NCI-H2081 (cell line): ENCODE measurements around the gene SLC27A6.
"Not testable (repeated sequence)": the region's sequence is repeated elsewhere in the genome, so short reads cannot be mapped to it uniquely, and the experiment has no call there.

Experiments used
- DNase-seq, 2 experiments: peaks; one replicate each; lab custom pipeline; 2025; lab: John Stamatoyannopoulos, UW

The SLC27A6 gene

DNA sequence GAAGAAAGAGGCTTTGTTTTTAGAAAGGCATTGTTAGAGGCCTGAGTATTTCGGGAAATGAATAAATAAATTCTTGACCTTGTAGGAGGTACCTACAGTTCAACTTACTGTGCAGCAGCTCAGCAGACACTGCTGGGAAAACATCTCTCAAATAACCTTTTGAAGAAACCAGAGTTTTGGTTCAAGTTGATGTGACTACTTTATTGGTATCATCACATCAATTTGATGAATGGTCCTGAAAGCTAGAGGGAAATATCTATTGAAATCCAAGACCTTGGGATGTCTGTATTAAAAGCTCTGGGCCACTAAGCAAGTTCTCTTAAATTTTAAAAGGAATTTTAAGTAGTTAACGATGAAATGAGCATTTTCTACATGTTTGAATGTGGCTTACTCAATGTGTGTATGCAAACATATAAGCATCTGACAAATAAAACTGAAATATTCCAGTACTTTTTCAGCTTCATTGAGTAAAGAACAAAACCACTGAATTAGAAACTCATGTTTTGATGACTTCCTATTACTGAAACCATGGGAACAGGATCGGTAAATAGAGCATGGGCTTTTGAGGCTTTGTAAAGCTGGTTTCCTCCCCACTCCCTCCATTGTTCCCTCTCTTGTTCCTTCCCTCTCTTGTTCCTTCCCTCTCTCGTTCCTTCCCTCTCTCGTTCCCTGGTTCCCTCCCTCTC lies 36.7 kb downstream of the SLC27A6 start:
- peak in 1 of 2 experiments; percentile 1 for DNase-seq

DNA sequence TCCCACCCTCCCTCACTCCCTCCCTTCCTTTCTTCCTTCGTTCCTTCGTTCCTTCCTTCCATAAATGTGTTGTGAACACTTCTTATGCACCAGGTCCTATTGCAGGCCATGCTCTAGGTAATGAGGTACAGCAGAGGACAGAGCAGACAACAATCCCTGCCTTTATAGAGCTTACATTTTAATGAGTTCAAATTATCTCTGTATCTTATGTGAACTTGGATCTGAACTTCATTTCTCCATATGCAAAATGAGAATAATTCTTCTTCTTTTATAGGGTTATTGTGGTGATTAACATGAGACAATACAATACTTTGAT lies 37.2 kb downstream of the SLC27A6 start:
- DNase-seq: no peak

- DNase-seq: no peak
These were observed 37.9 kb downstream of the SLC27A6 start for GRCh38 chr5:129003232-129003631.

DNA sequence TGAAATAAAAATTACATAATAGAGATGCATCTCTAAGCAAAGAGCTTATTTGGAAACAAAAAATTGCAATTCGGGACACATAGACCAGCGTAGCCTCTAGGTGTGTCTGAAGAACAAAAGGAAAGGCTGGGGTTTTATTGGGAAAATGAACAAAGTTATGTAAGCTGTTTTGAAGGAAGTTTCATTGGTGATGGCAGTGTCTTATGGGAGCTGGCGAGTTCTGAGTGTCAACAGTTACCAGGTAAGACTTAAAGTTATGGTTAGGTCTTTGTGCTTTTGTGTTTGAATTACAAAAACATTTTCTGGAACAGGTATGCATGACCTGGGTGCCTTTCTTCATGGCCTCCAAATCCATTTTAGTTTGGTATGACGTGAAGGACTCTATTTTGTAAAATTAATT lies 48.9 kb downstream of the SLC27A6 start:
- no peak for DNase-seq

DNA sequence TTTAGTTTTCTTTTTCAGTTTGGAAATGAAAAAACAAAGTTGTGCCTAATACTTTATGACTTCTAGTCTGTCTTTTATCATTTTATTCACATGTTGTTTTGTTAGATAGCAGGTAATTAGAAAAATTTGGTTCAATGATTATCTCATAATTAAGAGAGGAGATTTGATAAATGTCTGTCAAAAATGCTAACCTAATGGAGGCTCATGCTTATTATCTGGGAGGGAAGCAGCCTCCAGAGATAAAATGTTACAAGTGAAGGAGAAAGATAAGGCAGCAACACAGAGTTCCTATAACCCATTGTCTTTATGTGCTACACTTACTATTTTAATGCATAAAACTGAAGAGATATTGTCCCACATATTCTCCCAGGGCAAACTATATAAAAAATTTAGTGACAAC lies 53.5 kb downstream of the SLC27A6 start:
- no peak for DNase-seq

DNA sequence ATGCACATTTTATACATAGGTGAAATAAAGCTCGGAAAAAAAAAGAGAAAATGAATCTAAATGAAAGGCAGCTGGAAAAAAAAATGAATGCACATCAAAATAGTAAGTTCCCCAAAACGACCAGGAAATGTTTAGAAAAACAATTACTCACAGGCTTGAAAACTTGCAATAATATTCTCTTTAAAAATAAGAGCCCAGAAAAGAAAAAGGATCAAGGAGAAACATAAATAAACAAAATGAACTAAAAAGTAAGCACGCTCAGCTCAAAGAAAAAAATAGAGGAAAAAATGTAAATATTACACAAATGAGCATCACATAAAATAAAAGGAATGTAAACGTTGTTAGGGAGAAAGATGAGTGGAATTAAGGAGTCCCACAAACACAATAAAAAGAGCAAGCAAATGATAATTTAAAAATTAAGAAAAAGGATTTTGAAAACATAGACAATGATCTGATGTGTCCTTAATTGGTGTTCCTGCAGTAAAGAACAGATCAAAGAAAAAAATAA lies 54.2 kb downstream of the SLC27A6 start:
- DNase-seq: no peak

GRCh38 chr5:129020683-129021082 lies 55.4 kb downstream of the SLC27A6 start:
- no peak for DNase-seq

GRCh38 chr5:129021744-129022143 lies 56.5 kb downstream of the SLC27A6 start:
- no peak for DNase-seq

GRCh38 chr5:129022599-129022998 lies 57.3 kb downstream of the SLC27A6 start:
- no peak for DNase-seq

DNA sequence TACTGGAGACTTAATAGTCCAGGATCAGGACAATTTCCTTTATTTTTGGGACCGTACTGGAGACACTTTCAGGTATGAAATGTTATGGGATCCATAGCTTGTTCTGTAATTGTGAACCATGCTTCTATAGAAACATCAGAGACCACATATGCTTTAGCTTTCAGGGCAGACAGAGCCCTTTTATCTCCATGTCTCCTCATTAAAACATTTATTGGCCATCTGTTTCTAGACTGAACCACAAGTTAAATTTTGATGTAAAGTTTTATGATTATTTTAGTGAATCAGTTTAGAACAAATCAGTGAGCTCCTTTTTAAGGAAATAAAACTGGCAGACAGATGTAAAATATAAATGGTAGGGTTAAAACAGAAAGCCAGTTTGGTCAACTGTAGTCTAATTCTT lies 62.0 kb downstream of the SLC27A6 start:
- no peak for DNase-seq

DNA sequence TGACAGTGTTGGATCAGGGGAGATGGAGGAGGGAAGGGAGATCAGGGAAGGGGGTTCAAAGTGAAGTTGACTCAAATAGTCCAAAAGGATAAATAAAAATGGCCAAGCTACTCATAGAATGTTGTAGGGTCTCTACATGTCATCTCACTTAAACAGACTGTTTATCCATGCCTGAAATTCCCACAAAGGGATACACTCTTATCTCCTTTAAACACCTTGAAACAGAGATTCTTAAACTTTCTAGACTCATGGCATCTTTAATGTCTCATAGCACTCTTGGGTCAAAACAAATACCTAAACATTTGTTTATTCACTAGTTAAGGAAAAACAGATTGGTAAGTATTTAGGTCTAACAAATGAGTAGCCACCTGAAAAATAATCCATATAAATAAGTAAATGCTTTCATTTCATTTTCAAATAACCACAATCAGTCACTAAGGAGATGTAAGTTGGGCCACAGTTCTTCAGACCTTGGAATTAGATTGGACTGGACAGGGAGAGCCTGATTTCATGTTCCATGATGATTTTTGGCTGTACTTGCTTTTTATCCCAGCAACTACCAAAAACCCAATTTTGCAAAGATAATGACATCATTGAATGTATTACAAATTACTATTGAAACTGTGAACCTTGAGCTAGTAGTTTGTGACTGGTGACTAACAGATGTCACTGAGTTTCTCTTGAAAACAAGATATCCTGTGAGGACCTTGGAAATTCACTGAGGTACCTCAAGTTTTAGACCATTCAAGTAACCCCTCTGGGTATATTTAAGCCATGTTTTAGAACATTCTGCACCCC lies 66.8 kb downstream of the SLC27A6 start:
- no peak for DNase-seq

DNA sequence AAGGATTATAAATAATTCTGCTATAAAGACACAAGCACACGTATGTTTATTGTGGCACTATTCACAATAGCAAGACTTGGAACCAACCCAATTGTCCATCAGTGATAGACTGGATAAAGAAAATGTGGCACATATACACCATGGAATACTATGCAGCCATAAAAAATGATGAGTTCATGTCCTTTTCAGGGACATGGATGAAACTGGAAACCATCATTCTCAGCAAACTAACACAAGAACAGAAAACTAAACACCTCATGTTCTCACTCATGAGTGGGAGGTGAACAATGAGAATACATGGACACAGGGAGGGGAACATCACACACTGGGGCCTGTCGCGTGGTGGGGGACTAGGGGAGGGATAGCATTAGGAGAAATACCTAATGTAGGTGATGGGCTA lies 71.0 kb downstream of the SLC27A6 start:
- DNase-seq: not testable (repeated sequence)

DNA sequence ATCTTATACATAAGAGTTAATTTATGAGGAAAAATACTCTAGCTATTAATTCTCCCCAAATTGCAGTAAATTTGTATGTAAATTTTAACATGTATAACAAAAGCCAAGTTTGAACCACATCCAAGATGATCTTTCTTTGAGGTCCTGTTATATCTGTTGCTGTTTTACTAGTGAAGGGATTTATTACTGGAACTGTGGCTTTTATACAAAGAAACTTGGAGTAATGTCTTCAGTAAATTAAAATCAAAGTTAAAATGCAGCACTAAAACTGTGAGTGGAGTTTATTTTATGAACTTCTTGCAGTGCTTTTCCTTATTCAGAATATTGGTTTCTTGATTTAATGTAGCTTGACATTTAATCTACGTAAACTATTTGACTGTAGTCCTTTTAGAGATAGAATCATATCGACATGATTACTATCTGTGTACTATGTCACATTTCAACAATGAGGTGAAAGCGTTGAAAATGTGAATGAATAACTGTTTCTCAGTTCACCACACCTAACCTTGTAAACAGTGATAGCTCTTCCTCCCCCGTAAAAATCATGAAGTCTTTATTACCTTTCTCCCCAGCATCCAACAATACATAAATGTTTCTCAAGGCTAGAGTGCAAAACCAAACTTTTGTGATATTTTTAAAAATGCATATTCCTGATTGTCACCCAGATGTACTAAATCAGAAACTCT lies 76.1 kb downstream of the SLC27A6 start:
- DNase-seq: no peak

- no peak for DNase-seq
These were observed 77.0 kb downstream of the SLC27A6 start for GRCh38 chr5:129042306-129042705.

- no peak for DNase-seq
These were observed 78.6 kb downstream of the SLC27A6 start for GRCh38 chr5:129043894-129044293.

DNA sequence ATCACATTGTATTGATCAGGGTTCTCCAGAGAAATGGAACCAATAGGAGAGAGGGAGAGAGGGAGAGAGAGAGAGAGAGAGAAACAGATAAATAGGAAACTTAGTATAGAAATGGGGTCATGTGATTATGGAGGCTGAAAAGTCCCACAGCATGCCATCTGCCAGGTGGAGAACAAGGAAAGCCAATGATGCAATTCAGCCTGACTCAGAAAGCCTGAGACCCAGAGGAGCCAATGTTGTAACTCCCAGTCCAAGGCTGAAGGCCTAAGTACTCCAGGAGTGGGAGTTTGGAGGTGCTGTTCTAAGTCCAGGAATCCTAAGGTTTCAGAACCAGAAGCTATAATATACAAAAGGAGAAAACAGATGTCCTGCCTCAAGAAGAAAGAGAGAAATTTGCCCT lies 80.9 kb downstream of the SLC27A6 start:
- no peak for DNase-seq

DNA sequence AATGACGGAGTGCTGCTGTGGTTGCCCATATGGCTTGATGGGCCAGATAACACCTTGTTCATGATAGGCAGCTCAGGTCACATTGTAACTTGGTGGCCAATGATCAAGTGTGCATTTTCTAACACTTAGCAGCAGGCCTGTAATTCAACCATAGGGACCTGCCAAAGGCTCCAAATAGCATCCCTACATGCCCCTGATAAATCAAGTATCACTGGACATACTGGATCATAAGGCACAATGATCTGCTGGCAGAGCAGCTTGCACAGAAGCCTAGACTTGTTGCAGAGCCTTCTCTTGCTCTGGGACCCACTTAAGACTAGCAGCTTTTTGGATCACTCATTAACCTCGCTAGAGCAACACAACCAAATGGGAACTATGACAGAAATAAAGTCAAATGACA lies 83.2 kb downstream of the SLC27A6 start:
- no peak for DNase-seq

DNA sequence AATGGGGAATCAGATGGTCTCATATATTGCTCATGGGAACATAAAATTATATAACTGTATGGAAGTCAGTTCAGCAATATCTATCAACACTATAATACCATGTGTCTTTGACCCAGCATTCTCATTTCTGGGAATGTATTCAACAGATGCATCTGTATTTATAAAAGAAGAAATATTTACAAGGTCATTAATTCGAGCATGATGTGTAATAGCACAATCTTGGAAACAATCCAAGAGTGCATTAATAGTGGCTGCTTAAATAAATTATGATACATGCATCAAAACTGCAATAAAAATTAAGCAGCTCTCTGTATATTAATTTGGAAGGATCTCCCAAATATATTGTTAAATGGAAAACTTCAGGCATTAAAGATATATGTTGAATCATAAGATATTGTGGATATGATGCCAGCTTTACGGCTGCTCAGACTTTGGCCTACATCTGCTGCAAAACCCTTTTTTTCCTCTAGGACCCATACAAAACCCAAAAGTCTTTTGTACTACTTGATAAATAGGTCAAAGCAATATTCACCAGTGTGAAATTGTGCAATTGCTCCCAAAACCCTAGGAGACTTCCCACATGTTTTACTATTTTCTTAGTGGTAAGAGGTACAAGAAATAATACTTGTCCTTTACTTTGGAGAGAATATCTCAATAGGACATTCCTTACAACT lies 84.0 kb downstream of the SLC27A6 start:
- DNase-seq: no peak

- DNase-seq: no peak
These were observed 86.0 kb downstream of the SLC27A6 start for GRCh38 chr5:129051283-129051682.

- no peak for DNase-seq
These were observed 88.2 kb downstream of the SLC27A6 start for GRCh38 chr5:129053438-129053837.

DNA sequence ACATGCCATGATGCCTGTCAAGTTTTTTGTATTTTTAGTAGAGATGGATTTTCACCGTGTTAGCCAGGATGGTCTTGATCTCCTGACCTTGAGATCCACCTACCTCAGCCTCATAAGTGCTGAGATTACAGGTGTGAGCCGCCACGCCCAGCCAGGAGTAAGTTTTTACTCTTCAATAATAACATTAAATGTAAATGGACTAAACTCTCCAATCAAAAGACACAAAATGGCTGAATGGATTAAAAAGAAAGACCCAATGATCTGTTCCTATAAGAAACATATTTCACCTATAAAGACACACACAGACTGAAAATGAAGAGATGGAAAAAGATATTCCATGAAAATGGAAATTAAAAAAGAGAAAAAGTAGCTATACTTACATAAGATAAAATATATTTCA lies 92.0 kb downstream of the SLC27A6 start:
- no peak for DNase-seq

- DNase-seq: no peak
These were observed 96.6 kb downstream of the SLC27A6 start for GRCh38 chr5:129061849-129062248.
